ENCODE results near the gene RBM23.

Gene RBM23

GRCh38 chr14:22845821-22846625 lies 72.9 kb downstream of the RBM23 start:
- in situ Hi-C loops (cut with MboI; ENCODE audit: low sequenced_read_pairs), result no loop called here

DNA sequence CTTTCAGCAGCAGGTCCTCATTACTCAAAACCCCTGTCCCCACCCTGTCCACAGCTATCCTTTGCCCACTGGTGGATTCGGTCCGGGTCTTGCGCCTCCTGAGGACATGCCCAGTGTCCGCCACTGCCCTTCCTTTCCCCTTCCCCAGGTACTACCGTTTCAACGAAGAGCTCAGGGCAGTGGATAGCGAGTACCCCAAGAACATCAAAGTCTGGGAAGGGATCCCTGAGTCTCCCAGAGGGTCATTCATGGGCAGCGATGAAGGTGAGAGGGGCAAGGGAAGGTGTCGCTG lies 73.9 kb downstream of the RBM23 start:
- in situ Hi-C loops (cut with MboI; ENCODE audit: low sequenced_read_pairs), result no loop called here

DNA sequence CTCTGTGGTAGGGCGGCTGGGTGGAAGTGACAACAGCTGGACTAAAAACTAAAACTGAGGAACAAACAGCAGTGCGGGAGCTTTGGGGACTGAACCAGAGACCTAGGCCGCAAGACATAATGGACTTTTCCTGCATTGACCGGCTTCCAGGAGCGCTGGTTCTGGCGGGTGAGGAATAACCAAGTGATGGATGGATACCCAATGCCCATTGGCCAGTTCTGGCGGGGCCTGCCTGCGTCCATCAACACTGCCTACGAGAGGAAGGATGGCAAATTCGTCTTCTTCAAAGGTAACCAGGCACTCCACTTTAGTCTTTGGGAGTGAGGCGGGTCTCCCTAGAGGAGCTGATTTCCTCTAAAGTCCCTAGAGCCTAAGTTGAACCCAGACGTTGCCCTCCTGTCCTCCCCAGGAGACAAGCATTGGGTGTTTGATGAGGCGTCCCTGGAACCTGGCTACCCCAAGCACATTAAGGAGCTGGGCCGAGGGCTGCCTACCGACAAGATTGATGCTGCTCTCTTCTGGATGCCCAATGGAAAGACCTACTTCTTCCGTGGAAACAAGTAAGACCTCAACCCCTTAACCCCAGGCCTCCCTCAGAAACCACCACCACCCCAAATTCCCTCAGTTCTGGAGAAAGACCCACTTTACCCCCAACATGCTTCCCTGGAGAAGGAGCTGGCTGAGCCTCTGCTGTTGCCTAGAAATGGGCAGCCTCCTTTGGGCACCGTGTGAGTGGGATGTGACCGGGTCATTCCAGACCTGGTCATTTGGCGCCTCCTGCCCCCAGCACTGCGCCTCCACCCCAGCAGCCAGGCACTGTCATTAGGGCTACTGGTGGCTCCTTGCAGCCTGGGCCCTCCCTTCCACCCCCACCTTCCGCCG lies 74.5 kb downstream of the RBM23 start:
- in situ Hi-C loops (cut with MboI; ENCODE audit: low sequenced_read_pairs), result no loop called here
